ENCODE results near the gene MATN4. TPM values are rescaled to one million over a fixed set of nuclear protein-coding genes. Genes with fewer than 3 reads are reported as not detected.

Gene MATN4
- total and polyA plus RNA-seq, 2 of the 13 experiments (the other 11 are each of a cell fraction or from before 2014, with no cell fraction given): not detected

DNA sequence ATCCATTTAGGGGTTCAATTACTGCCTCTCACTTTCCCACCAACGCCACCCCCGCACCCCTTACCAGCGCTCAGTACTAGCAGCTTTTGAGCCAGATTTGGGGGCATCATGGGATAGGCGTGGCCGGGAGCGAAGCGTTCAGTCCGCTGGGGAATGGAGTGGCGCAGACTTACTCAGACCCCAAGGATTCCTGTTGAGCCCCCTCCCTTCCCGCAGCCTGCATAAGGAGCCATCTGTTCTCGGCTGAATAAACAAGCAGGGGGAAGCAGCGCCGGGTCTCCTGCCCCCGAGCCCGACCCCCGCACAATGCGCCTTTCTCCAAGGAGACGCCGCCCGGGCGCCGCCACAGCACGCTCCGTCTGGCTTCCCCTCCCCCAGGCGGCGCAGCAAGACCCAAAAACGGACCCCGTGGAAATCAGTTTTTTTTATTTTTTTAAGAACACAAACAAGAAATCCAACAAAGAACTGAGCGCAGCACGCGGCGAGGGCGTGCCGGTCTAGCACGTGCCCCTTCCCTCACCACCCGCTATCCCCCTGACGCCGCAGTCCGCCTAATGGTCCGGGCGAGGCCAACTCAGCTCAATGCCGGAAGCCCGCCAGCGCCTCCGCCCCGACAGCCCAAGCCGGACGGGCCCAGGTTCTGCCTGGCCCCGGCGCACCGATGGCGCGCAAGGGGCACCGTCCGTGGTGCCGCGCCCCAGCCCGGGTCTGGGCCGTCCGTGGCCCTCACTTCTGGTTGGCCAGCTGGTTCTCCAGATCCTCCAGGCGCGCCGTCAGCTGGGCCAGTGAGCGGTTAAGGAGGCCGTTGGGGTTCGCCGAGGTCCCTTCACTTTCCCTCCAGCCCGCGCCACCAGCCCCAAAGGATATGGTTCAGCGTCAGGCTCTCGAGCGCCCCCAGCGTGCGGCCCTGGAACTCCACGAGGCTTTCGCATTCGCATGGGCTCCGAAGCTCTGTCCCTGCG is 14.8 kb downstream of the MATN4 start (continued):
- TF ChIP-seq, protein P1, sequence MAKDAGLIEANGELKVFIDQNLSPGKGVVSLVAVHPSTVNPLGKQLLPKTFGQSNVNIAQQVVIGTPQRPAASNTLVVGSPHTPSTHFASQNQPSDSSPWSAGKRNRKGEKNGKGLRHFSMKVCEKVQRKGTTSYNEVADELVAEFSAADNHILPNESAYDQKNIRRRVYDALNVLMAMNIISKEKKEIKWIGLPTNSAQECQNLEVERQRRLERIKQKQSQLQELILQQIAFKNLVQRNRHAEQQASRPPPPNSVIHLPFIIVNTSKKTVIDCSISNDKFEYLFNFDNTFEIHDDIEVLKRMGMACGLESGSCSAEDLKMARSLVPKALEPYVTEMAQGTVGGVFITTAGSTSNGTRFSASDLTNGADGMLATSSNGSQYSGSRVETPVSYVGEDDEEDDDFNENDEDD (CRISPR knock-in tag; IDR thresholded peaks at IDR 0.05; ENCODE audit: borderline replicate concordance): no peak; the same call in 1 of the 2 replicates
- 0 out of 2 replicates have a peak, but pooled peaks have one; percentile 37 for TF ChIP-seq KLF15 (CRISPR knock-in tag; IDR thresholded peaks at IDR 0.05; ENCODE audit: borderline replicate concordance)
- TF ChIP-seq, protein P2, sequence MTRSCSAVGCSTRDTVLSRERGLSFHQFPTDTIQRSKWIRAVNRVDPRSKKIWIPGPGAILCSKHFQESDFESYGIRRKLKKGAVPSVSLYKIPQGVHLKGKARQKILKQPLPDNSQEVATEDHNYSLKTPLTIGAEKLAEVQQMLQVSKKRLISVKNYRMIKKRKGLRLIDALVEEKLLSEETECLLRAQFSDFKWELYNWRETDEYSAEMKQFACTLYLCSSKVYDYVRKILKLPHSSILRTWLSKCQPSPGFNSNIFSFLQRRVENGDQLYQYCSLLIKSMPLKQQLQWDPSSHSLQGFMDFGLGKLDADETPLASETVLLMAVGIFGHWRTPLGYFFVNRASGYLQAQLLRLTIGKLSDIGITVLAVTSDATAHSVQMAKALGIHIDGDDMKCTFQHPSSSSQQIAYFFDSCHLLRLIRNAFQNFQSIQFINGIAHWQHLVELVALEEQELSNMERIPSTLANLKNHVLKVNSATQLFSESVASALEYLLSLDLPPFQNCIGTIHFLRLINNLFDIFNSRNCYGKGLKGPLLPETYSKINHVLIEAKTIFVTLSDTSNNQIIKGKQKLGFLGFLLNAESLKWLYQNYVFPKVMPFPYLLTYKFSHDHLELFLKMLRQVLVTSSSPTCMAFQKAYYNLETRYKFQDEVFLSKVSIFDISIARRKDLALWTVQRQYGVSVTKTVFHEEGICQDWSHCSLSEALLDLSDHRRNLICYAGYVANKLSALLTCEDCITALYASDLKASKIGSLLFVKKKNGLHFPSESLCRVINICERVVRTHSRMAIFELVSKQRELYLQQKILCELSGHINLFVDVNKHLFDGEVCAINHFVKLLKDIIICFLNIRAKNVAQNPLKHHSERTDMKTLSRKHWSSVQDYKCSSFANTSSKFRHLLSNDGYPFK (CRISPR knock-in tag; IDR thresholded peaks at IDR 0.05; ENCODE audit: borderline replicate concordance): peak; percentile 67; the same call in 1 of the 2 replicates
- no peak for TF ChIP-seq SMYD3 (CRISPR knock-in tag; IDR thresholded peaks at IDR 0.05)
- TF ChIP-seq SMAD3 (CRISPR knock-in tag; IDR thresholded peaks at IDR 0.05): no peak
- TF ChIP-seq DMAP1 (CRISPR knock-in tag; IDR thresholded peaks at IDR 0.05): 0 out of 2 replicates have a peak, but pooled peaks have one; percentile 20
- peak; percentile 65; the same call in 1 of the 2 replicates for TF ChIP-seq ZNF839 (CRISPR knock-in tag; IDR thresholded peaks at IDR 0.05; ENCODE audit: borderline replicate concordance)
- TF ChIP-seq MZF1 (CRISPR knock-in tag; IDR thresholded peaks at IDR 0.05; ENCODE audit: borderline replicate concordance): no peak
- TF ChIP-seq, protein P3, sequence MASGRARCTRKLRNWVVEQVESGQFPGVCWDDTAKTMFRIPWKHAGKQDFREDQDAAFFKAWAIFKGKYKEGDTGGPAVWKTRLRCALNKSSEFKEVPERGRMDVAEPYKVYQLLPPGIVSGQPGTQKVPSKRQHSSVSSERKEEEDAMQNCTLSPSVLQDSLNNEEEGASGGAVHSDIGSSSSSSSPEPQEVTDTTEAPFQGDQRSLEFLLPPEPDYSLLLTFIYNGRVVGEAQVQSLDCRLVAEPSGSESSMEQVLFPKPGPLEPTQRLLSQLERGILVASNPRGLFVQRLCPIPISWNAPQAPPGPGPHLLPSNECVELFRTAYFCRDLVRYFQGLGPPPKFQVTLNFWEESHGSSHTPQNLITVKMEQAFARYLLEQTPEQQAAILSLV (CRISPR knock-in tag; IDR thresholded peaks at IDR 0.05; ENCODE audit: borderline replicate concordance): peak; percentile 27; the same call in 1 of the 2 replicates
- no peak for TF ChIP-seq SP1 (IDR thresholded peaks at IDR 0.05)
- no peak for TF ChIP-seq SP1 (CRISPR knock-in tag; IDR thresholded peaks at IDR 0.05)
- TF ChIP-seq MIER3 (CRISPR knock-in tag; IDR thresholded peaks at IDR 0.05; ENCODE audit: borderline replicate concordance): peak; percentile 44; the same call in 1 of the 2 replicates
- peak; percentile 97; the same call in 1 of the 2 replicates for TF ChIP-seq ZNF33A (CRISPR knock-in tag; IDR thresholded peaks at IDR 0.05; ENCODE audit: borderline replicate concordance)
- TF ChIP-seq, protein P4, sequence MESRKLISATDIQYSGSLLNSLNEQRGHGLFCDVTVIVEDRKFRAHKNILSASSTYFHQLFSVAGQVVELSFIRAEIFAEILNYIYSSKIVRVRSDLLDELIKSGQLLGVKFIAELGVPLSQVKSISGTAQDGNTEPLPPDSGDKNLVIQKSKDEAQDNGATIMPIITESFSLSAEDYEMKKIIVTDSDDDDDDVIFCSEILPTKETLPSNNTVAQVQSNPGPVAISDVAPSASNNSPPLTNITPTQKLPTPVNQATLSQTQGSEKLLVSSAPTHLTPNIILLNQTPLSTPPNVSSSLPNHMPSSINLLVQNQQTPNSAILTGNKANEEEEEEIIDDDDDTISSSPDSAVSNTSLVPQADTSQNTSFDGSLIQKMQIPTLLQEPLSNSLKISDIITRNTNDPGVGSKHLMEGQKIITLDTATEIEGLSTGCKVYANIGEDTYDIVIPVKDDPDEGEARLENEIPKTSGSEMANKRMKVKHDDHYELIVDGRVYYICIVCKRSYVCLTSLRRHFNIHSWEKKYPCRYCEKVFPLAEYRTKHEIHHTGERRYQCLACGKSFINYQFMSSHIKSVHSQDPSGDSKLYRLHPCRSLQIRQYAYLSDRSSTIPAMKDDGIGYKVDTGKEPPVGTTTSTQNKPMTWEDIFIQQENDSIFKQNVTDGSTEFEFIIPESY (CRISPR knock-in tag; IDR thresholded peaks at IDR 0.05): peak; percentile 44; the same call in 1 of the 2 replicates
- TF ChIP-seq ZNF543 (CRISPR knock-in tag; IDR thresholded peaks at IDR 0.05): peak; percentile 71; the same call in 1 of the 2 replicates
- TF ChIP-seq ZNF546 (CRISPR knock-in tag; conservative IDR thresholded peaks at IDR 0.05): 0 out of 2 replicates have a peak, but pooled peaks have one; percentile 24
- TF ChIP-seq ZNF766 (CRISPR knock-in tag; IDR thresholded peaks at IDR 0.05; ENCODE audit: borderline replicate concordance): no peak
- 0 out of 2 replicates have a peak, but pooled peaks have one; percentile 29 for TF ChIP-seq ZMYM4 (CRISPR knock-in tag; IDR thresholded peaks at IDR 0.05)
- TF ChIP-seq MTA1 (CRISPR knock-in tag; IDR thresholded peaks at IDR 0.05; ENCODE audit: borderline replicate concordance): 0 out of 2 replicates have a peak, but pooled peaks have one; percentile 14
- TF ChIP-seq DNMT1 (CRISPR knock-in tag; IDR thresholded peaks at IDR 0.05): peak; percentile 77; the same call in 1 of the 2 replicates
- TF ChIP-seq CHD4 (IDR thresholded peaks at IDR 0.05; ENCODE audit: borderline replicate concordance, low read length): 0 out of 2 replicates have a peak, but pooled peaks have one; percentile 4
